ENCODE results near the gene OPRM1.

DNA sequence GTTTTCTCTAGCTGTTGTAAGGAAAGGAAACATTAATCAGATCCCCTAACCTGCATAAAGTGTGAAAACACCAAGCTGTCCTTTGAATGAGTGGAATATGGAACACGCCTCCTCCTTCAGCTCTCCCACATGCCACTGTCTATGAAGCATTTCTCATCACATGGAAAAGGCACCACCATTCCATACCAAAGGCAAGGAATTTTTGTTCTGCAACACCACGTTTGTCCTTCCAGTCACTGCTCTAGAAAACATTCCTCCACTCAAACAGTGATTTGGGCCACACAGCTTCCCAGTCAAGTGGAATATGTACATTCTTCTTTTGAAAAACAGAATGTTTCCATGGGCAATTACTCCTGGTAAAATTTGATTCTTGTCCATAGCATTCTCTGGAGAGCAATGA lies 120.1 kb downstream of the OPRM1 start:
- TF ChIP-seq, protein P1, sequence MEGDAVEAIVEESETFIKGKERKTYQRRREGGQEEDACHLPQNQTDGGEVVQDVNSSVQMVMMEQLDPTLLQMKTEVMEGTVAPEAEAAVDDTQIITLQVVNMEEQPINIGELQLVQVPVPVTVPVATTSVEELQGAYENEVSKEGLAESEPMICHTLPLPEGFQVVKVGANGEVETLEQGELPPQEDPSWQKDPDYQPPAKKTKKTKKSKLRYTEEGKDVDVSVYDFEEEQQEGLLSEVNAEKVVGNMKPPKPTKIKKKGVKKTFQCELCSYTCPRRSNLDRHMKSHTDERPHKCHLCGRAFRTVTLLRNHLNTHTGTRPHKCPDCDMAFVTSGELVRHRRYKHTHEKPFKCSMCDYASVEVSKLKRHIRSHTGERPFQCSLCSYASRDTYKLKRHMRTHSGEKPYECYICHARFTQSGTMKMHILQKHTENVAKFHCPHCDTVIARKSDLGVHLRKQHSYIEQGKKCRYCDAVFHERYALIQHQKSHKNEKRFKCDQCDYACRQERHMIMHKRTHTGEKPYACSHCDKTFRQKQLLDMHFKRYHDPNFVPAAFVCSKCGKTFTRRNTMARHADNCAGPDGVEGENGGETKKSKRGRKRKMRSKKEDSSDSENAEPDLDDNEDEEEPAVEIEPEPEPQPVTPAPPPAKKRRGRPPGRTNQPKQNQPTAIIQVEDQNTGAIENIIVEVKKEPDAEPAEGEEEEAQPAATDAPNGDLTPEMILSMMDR (IDR thresholded peaks at IDR 0.05), result no peak
- TF ChIP-seq POLR2A (IDR thresholded peaks at IDR 0.05), result no peak

Measured in Peyer's patch (tissue), 4 donors.